ENCODE measurements around the gene VWA8.
"Not testable (repeated sequence)": the region's sequence is repeated elsewhere in the genome, so short reads cannot be mapped to it uniquely, and the experiment has no call there.

VWA8 gene

GRCh38 chr13:41925014-41925413, 35.9 kb downstream of the VWA8 start:
- no peak for DNase-seq (ENCODE audit: low spot score)

- not testable (repeated sequence) for DNase-seq (ENCODE audit: low spot score)
These were observed 38.0 kb downstream of the VWA8 start for GRCh38 chr13:41922894-41923293.

GRCh38 chr13:41919741-41920487, 41.0 kb downstream of the VWA8 start:
- no peak for DNase-seq (ENCODE audit: low spot score)

GRCh38 chr13:41919031-41919740, 41.7 kb downstream of the VWA8 start:
- DNase-seq (ENCODE audit: low spot score): no peak

GRCh38 chr13:41917641-41918040, 43.3 kb downstream of the VWA8 start:
- DNase-seq (ENCODE audit: low spot score): no peak

- DNase-seq (ENCODE audit: low spot score): no peak
These were observed 44.5 kb downstream of the VWA8 start for GRCh38 chr13:41916173-41916954.

DNA sequence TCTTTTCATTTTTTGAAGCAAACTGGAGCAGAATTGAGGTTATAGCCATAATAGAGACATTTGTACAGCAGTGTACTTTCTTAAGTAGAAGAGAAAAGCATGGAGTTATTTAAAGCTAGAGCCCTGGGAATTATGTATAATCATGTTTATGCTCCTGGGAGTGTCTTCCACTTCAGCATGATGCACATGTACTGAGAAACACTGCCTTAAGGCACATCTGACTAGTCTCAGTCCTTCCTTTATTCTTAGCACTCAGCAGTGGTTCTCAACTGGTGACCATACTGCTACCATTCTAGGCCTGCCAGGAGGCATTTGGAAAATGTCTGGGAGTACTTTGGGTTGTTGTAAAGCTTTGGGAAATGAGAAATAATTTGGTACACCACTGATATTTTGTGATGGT, 45.8 kb downstream of the VWA8 start:
- DNase-seq (ENCODE audit: low spot score): no peak

DNA sequence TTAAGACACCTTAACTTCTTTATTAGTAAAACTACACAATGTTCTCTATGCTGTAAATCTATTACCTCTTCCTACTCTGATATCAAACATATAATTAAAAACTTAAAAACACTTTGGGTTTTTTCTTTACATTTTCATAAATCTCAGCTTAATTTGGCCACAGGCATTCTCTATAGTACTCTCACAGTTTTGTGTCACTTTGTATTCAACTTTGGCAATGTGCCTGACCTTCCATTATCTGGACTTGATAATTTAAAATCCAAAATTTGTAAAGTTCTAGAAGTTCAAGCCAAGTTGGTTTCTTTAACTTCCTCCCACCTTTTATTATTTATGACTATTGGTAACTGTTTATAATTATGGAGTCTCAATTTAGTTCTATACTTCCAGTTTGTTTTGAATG, 46.4 kb downstream of the VWA8 start:
- DNase-seq (ENCODE audit: low spot score): no peak

GRCh38 chr13:41909506-41909905, 51.4 kb downstream of the VWA8 start:
- DNase-seq (ENCODE audit: low spot score): no peak

DNA sequence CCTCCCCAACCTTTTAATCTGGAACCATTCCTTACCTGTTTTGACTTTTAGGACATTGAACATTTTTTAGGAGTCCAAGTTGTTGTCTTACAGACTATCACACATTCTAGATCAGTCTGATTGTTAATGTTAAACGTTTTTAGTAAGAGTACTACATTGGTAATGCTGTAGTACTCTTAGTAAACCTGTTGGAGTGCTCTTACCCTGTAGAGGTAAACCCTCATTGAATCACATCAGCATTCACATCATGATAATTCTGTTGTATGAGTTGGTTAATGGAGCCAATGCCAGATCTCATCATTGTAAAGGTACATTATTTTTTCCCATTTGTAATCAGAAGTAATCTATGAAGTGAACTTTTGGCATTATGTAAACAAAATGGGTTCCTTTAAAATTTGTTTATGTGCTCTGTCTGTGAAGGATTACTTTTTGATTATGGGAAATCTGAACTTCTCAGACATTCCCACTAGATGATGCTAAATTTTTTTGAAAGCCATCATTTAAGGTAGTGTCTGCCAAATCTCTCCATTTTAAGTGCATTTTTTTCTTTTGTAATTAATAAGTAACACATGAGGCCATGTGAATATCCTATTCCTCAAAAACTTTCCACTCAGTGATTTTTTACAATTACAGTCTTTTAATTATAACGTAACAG, 55.2 kb downstream of the VWA8 start:
- peak; percentile 21 for DNase-seq (ENCODE audit: low spot score)

DNA sequence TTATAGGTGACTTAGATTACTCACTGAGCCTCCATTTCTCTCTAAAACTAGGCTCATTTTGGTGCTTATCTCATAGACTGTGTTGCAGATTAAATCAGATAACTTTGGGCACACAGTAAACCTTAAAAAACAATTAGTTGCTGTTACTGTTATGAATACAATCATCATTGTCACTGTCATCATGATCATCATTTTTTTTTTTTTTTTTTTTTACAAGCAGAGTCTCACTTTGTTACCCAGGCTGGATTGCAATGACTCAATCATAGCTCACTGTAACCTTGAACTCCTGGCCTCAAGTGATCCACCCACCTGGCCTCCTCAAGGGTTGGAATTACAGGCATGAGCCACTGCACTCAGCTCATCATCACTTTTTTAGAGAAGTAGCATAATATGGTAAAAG, 60.0 kb downstream of the VWA8 start:
- no peak for DNase-seq (ENCODE audit: low spot score)

GRCh38 chr13:41898411-41898810, 62.5 kb downstream of the VWA8 start:
- DNase-seq (ENCODE audit: low spot score): not testable (repeated sequence)

DNA sequence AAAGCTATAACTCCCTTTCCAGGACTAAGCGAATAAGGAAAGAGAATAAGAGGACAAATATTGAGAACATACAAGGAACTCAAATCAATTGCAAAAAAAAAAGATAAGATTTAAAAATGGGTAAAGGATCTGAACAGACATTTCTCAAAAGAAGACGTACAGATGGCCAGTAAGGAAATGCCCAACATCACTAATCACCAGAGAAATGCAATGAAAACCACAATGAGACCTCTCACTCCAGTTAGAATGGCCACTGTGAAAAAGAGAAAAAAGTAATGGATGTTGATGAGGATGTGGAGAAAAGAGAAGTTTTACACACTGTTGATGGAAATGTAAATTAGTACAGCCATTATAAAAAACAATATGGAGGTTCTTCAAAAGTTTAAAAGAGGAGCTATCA, 63.8 kb downstream of the VWA8 start:
- DNase-seq (ENCODE audit: low spot score): no peak

GRCh38 chr13:41895478-41895877, 65.4 kb downstream of the VWA8 start:
- no peak for DNase-seq (ENCODE audit: low spot score)

DNA sequence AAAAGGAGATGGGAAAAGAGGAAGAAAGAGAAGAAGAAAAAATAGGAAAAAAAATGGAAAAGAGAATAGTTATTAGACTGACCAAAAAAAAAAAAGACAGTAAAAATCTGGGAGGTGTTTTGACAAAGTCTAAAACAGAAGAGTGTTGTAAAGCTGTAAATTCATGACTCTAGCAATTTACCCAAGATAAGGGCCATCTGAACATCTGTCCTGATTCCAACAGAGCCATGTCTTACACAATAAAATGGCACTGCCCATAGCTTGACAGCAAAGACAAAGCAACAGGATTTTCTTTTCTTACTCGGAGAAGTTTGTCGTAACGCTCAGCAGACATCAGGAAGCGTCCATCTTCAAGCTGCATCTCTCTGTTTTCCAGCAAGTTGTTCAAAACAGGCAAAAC, 69.8 kb downstream of the VWA8 start:
- no peak for DNase-seq (ENCODE audit: low spot score)

DNA sequence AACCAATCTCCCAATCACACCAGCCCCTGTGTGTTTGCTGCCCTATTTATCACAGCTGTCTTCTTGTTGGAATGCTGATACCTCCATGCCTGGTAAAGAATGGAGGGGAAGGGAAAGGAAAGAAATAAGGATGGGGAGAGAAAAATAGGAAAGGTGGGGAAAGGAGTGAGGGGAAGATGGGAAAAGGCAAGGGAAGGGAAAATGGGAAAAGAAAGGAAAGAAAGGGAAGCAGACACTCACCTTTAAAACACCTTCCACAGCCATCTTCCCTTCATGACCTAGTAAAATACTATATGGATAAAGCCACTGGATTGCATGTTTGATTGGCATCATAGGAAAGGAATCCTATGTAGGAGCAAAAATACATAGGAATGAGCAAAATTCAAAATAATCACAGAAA, 77.8 kb downstream of the VWA8 start:
- no peak for DNase-seq (ENCODE audit: low spot score)

DNA sequence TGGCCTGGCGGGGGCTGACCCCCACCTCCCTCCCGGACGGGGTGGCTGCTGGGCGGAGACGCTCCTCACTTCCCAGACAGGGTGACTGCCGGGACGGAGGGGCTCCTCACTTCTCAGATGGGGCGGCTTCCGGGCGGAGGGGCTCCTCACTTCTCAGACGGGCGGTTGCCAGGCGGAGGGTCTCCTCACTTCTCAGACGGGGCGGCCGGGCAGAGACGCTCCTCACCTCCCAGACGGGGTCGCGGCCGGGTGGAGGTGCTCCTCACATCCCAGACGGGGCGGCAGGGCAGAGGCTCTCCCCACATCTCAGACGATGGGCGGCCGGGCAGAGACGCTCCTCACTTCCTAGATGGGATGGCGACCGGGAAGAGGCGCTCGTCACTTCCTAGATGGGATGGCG, 79.0 kb downstream of the VWA8 start:
- not testable (repeated sequence) for DNase-seq (ENCODE audit: low spot score)

GRCh38 chr13:41880966-41881365, 79.9 kb downstream of the VWA8 start:
- no peak for DNase-seq (ENCODE audit: low spot score)

DNA sequence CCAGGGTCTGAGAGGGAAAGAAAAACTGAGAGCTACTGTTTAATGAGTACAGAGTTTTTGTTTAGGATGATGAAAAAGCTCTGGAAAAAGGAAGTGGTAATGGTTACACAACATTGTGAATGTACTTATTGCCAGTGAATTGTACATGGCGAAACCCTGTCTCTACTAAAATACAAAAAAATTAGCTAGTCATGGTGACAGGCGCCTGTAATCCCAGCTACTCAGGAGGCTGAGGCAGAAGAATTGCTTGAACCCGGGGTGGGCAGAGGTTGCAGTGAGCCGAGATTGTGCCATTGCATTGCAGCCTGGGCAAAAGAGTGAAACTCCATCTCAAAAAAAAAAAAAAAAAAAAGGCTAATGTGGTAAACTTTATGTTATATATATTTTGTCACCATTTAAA, 96.3 kb downstream of the VWA8 start:
- no peak for DNase-seq (ENCODE audit: low spot score)

DNA sequence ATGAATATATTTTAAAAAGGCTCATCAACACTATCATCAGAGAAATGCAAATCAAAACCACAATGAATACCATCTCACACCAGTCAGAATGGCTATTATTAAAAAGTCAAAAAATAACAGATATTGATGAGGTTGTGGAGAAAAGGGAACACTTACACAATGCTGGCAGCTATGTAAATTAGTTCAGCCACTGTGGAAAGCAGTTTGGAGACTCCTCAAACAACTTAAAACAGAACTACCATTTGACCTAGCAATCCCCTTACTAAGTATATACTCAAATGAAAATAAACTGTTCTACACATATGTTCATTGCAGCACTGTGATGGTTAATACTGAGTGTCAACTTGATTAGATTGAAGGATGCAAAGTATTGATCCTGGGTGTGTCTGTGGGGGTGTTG, 98.2 kb downstream of the VWA8 start:
- DNase-seq (ENCODE audit: low spot score): not testable (repeated sequence)

- no peak for DNase-seq (ENCODE audit: low spot score)
These were observed 101.3 kb downstream of the VWA8 start for GRCh38 chr13:41859565-41859964.

- no peak for DNase-seq (ENCODE audit: low spot score)
These were observed 102.1 kb downstream of the VWA8 start for GRCh38 chr13:41858780-41859179.

Measured in SK-N-DZ (cell line).